Osteoblast (primary cell): ENCODE data around the gene PROM1. TPM values are rescaled to one million over a fixed set of nuclear protein-coding genes. Genes with fewer than 3 reads are reported as not detected.

Experiments
- DNase-seq: peaks from one replicate; pipeline ENCODE4 v3.0.0; 2011; ENCODE audit warnings: low spot score, mixed read lengths; ENCODE audit not compliant: insufficient read length; ENCODE audit errors: missing footprints
- H2AFZ ChIP-seq: 2 replicates; pipeline ENCODE4 v1.6.0; 2011; ENCODE audit warnings: mild to moderate bottlenecking, low read length
- H3K27ac ChIP-seq: 2 replicates; pipeline ENCODE4 v1.5.1; 2011; ENCODE audit warnings: mild to moderate bottlenecking, low read depth, low read length, moderate library complexity
- H3K27me3 ChIP-seq: 2 replicates; pipeline ENCODE4 v1.6.0; 2012; ENCODE audit warnings: mild to moderate bottlenecking, control low read depth, inconsistent platforms, low read length, moderate library complexity; ENCODE audit not compliant: insufficient read depth
- H3K36me3 ChIP-seq: 2 replicates; pipeline ENCODE4 v1.5.1; 2011; ENCODE audit warnings: mild to moderate bottlenecking, low read length, control low read depth, moderate library complexity; ENCODE audit not compliant: insufficient read depth
- H3K4me1 ChIP-seq: 2 replicates; pipeline ENCODE4 v1.5.1; 2011; ENCODE audit warnings: mild to moderate bottlenecking, low read length, control low read depth, moderate library complexity; ENCODE audit not compliant: insufficient read depth
- H3K4me2 ChIP-seq: 2 replicates; pipeline ENCODE4 v1.6.0; 2011; ENCODE audit warnings: mild to moderate bottlenecking, low read length; ENCODE audit not compliant: insufficient read depth
- H3K4me3 ChIP-seq: fragments of 200-600 bp; sonication (generic); 3 replicates; pipeline ENCODE4 v1.5.1; 2012; ENCODE audit warnings: mild to moderate bottlenecking, low read length, inconsistent platforms; ENCODE audit not compliant: insufficient read depth
- H3K79me2 ChIP-seq: 2 replicates; pipeline ENCODE4 v1.6.0; 2012; ENCODE audit warnings: mild to moderate bottlenecking, low read length, control low read depth, inconsistent platforms; ENCODE audit not compliant: insufficient read depth
- H3K9me3 ChIP-seq: 2 replicates; pipeline ENCODE4 v1.5.1; 2011; ENCODE audit warnings: low read depth, low read length, control low read depth
- H4K20me1 ChIP-seq: 2 replicates; pipeline ENCODE4 v1.6.0; 2012; ENCODE audit warnings: mild to moderate bottlenecking, low read length, control low read depth; ENCODE audit not compliant: insufficient read depth
- CTCF ChIP-seq: IDR thresholded peaks from 2 replicates; pipeline ENCODE4 v1.5.1; 2011; ENCODE audit warnings: mild to moderate bottlenecking, low read depth, low read length, moderate library complexity; ENCODE audit errors: extremely low read depth
- total RNA-seq: library from RNA; depleted of rRNA; stranded (reverse); fragments of >200 nt; gene quantifications from 2 replicates; pipeline ENCODE4 v1.2.3, GENCODE V29; 2012

PROM1 gene
- total RNA-seq, 1 donor, result not detected

GRCh38 chr4:16062601-16063000, 21.2 kb downstream of the PROM1 start:
- no peak overlapping the region for H3K27ac ChIP-seq
- H3K79me2 ChIP-seq, result no peaks in the 10 kb centered on the region
- H3K9me3 ChIP-seq, result no peaks in the 10 kb centered on the region
- DNase-seq, result no peak
- no peak overlapping the region for H3K4me2 ChIP-seq
- peaks cover 15% of the 10 kb centered on the region for H3K27me3 ChIP-seq
- H3K4me3 ChIP-seq, result no peak overlapping the region
- no peak for TF ChIP-seq CTCF
- H3K4me1 ChIP-seq, result no peaks in the 10 kb centered on the region
- no peaks in the 10 kb centered on the region for H4K20me1 ChIP-seq
- no peaks in the 10 kb centered on the region for H3K36me3 ChIP-seq
- no peak overlapping the region for H2AFZ ChIP-seq

GRCh38 chr4:16056681-16057385, 27.0 kb downstream of the PROM1 start:
- Histone ChIP-seq H3K4me1 (no peaks in the 10 kb centered on the region), H3K4me3 (no peak overlapping the region), H3K27ac (no peak overlapping the region), H3K79me2 (no peaks in the 10 kb centered on the region), H3K9me3 (no peaks in the 10 kb centered on the region), H3K36me3 (no peaks in the 10 kb centered on the region), H3K4me2 (no peak overlapping the region), H2AFZ (no peak overlapping the region), H4K20me1 (no peaks in the 10 kb centered on the region), H3K27me3 (peaks cover 64% of the 10 kb centered on the region)
- DNase-seq, result no peak
- TF ChIP-seq CTCF, result no peak

GRCh38 chr4:16055873-16056272, 27.9 kb downstream of the PROM1 start:
- no peaks in the 10 kb centered on the region for H3K9me3 ChIP-seq
- TF ChIP-seq CTCF, result no peak
- H3K4me1 ChIP-seq, result no peaks in the 10 kb centered on the region
- H4K20me1 ChIP-seq, result no peaks in the 10 kb centered on the region
- no peak overlapping the region for H3K27ac ChIP-seq
- H3K36me3 ChIP-seq, result no peaks in the 10 kb centered on the region
- H3K4me2 ChIP-seq, result no peak overlapping the region
- H3K79me2 ChIP-seq, result no peaks in the 10 kb centered on the region
- H3K4me3 ChIP-seq, result no peak overlapping the region
- no peak overlapping the region for H2AFZ ChIP-seq
- DNase-seq, result no peak
- peaks cover 73% of the 10 kb centered on the region for H3K27me3 ChIP-seq

GRCh38 chr4:16055471-16055870, 28.4 kb downstream of the PROM1 start:
- Histone ChIP-seq H3K4me1 (no peaks in the 10 kb centered on the region), H3K9me3 (no peaks in the 10 kb centered on the region)

More at GRCh38 chr4:16055471-16055870, 28.4 kb downstream of the PROM1 start:
- Histone ChIP-seq H3K27ac (no peak overlapping the region), H3K79me2 (no peaks in the 10 kb centered on the region), H4K20me1 (no peaks in the 10 kb centered on the region), H3K4me3 (no peak overlapping the region), H3K4me2 (no peak overlapping the region), H3K27me3 (peaks cover 77% of the 10 kb centered on the region), H2AFZ (no peak overlapping the region), H3K36me3 (no peaks in the 10 kb centered on the region)
- DNase-seq, result no peak
- TF ChIP-seq CTCF, result no peak
